ENCODE measurements around the gene KCNAB2. TPM values are rescaled to one million over a fixed set of nuclear protein-coding genes. Genes with fewer than 3 reads are reported as not detected.

Gene KCNAB2
- total RNA-seq, 1 experiment from 2014 or later = 11.0 TPM

- H3K36me3 ChIP-seq (ENCODE audit: control insufficient read depth, insufficient read depth, low read length) = no peaks in the 10 kb centered on the region
- no peak overlapping the region for H3K4me3 ChIP-seq (ENCODE audit: low read depth, low read length)
- no peak for DNase-seq
- ChIA-PET POLR2A (no interaction called here), CTCF (no interaction called here)
- Mint-ChIP-seq H3K9me3 (ENCODE audit: unreplicated experiment) (no peaks in the 10 kb centered on the region), H3K4me3 (ENCODE audit: unreplicated experiment) (no peak overlapping the region), H3K4me1 (ENCODE audit: low read depth, unreplicated experiment) (no peaks in the 10 kb centered on the region), H3K27me3 (ENCODE audit: insufficient read depth, unreplicated experiment) (no peaks in the 10 kb centered on the region), H3K36me3 (ENCODE audit: insufficient read depth, unreplicated experiment) (no peaks in the 10 kb centered on the region), H3K27ac (ENCODE audit: unreplicated experiment) (no peak overlapping the region)
- BruUV-seq (replicated peaks) = no TSS peak
- TF ChIP-seq, protein P1, sequence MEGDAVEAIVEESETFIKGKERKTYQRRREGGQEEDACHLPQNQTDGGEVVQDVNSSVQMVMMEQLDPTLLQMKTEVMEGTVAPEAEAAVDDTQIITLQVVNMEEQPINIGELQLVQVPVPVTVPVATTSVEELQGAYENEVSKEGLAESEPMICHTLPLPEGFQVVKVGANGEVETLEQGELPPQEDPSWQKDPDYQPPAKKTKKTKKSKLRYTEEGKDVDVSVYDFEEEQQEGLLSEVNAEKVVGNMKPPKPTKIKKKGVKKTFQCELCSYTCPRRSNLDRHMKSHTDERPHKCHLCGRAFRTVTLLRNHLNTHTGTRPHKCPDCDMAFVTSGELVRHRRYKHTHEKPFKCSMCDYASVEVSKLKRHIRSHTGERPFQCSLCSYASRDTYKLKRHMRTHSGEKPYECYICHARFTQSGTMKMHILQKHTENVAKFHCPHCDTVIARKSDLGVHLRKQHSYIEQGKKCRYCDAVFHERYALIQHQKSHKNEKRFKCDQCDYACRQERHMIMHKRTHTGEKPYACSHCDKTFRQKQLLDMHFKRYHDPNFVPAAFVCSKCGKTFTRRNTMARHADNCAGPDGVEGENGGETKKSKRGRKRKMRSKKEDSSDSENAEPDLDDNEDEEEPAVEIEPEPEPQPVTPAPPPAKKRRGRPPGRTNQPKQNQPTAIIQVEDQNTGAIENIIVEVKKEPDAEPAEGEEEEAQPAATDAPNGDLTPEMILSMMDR (IDR thresholded peaks at IDR 0.05; ENCODE audit: insufficient read depth in 1 of 2, low read depth in 1 of 2, low read length in 1 of 2, severe bottlenecking in 1 of 2, unreplicated experiment in 1 of 2) = no peak
- H3K27me3 ChIP-seq (replicated peaks; ENCODE audit: control insufficient read depth, insufficient read depth, low read length) = no peaks in the 10 kb centered on the region
- no peaks in the 10 kb centered on the region for H3K4me1 ChIP-seq
- intact Hi-C loops (cut with micrococcal nuclease; ENCODE audit: unreplicated experiment) = no loop called here
- no peaks in the 10 kb centered on the region for H3K9me3 ChIP-seq
Measured at GRCh38 chr1:6093071-6093470, 47.4 kb downstream of the KCNAB2 start.

- H3K27ac Mint-ChIP-seq (ENCODE audit: unreplicated experiment) = no peak overlapping the region
- intact Hi-C loops (cut with micrococcal nuclease; ENCODE audit: unreplicated experiment) = no loop called here
- Histone ChIP-seq H3K36me3 (ENCODE audit: control insufficient read depth, insufficient read depth, low read length) (no peaks in the 10 kb centered on the region), H3K9me3 (no peaks in the 10 kb centered on the region), H3K4me1 (no peaks in the 10 kb centered on the region), H3K4me3 (ENCODE audit: low read depth, low read length) (no peak overlapping the region), H3K27me3 (replicated peaks; ENCODE audit: control insufficient read depth, insufficient read depth, low read length) (no peaks in the 10 kb centered on the region)
- H3K9me3 Mint-ChIP-seq (ENCODE audit: unreplicated experiment) = no peaks in the 10 kb centered on the region
- DNase-seq = no peak
- no peaks in the 10 kb centered on the region for H3K4me1 Mint-ChIP-seq (ENCODE audit: low read depth, unreplicated experiment)
- ChIA-PET POLR2A (no interaction called here), CTCF (no interaction called here)
- no peak overlapping the region for H3K4me3 Mint-ChIP-seq (ENCODE audit: unreplicated experiment)
- BruUV-seq (replicated peaks) = no TSS peak
- H3K36me3 Mint-ChIP-seq (ENCODE audit: insufficient read depth, unreplicated experiment) = no peaks in the 10 kb centered on the region
- H3K27me3 Mint-ChIP-seq (ENCODE audit: insufficient read depth, unreplicated experiment) = no peaks in the 10 kb centered on the region
- TF ChIP-seq, protein P1 (IDR thresholded peaks at IDR 0.05; ENCODE audit: insufficient read depth in 1 of 2, low read depth in 1 of 2, low read length in 1 of 2, severe bottlenecking in 1 of 2, unreplicated experiment in 1 of 2) = no peak
Measured at GRCh38 chr1:6093611-6094010, 47.9 kb downstream of the KCNAB2 start.

GRCh38 chr1:6094246-6094645 lies 48.6 kb downstream of the KCNAB2 start:
- H3K36me3 Mint-ChIP-seq (ENCODE audit: insufficient read depth, unreplicated experiment) = no peaks in the 10 kb centered on the region
- BruUV-seq (replicated peaks) = no TSS peak
- H3K9me3 ChIP-seq = no peaks in the 10 kb centered on the region
- no peak overlapping the region for H3K4me3 Mint-ChIP-seq (ENCODE audit: unreplicated experiment)
- no peak overlapping the region for H3K4me3 ChIP-seq (ENCODE audit: low read depth, low read length)
- no peaks in the 10 kb centered on the region for H3K9me3 Mint-ChIP-seq (ENCODE audit: unreplicated experiment)
- DNase-seq = no peak
- ChIA-PET CTCF (no interaction called here), POLR2A (no interaction called here)
- intact Hi-C loops (cut with micrococcal nuclease; ENCODE audit: unreplicated experiment) = no loop called here
- H3K4me1 Mint-ChIP-seq (ENCODE audit: low read depth, unreplicated experiment) = no peaks in the 10 kb centered on the region
- H3K27ac Mint-ChIP-seq (ENCODE audit: unreplicated experiment) = no peak overlapping the region
- H3K36me3 ChIP-seq (ENCODE audit: control insufficient read depth, insufficient read depth, low read length) = no peaks in the 10 kb centered on the region
- no peaks in the 10 kb centered on the region for H3K27me3 Mint-ChIP-seq (ENCODE audit: insufficient read depth, unreplicated experiment)
- H3K27me3 ChIP-seq (replicated peaks; ENCODE audit: control insufficient read depth, insufficient read depth, low read length) = no peaks in the 10 kb centered on the region
- TF ChIP-seq, protein P1 (IDR thresholded peaks at IDR 0.05; ENCODE audit: insufficient read depth in 1 of 2, low read depth in 1 of 2, low read length in 1 of 2, severe bottlenecking in 1 of 2, unreplicated experiment in 1 of 2) = no peak
- H3K4me1 ChIP-seq = no peaks in the 10 kb centered on the region
